Panc1 (cell line): ENCODE data around the gene GFRA1. TPM values are rescaled to one million over a fixed set of nuclear protein-coding genes. Genes with fewer than 3 reads are reported as not detected.

Source experiments
- ATAC-seq: fragments of 200-7000 bp; cut with Tn5 transposase; 2 replicates; pipeline ENCODE4 v1.9.1; 2020; ENCODE audit warnings: mild to moderate bottlenecking, moderate library complexity
- BruUV-seq: library from RNA; stranded (reverse); fragments of 400-500 nt; replicated peaks from 2 replicates; lab custom pipeline; 2021; lab: Mats Ljungman, UMichigan
- CTCF ChIA-PET: fragments of 300-600 bp; sonication (Branson Sonifier 250); formaldehyde crosslinking; loops from one replicate; lab custom pipeline; 2022; ENCODE audit warnings: antibody characterized with exemption; lab: Charles Lee
- POLR2A ChIA-PET: fragments of 300-600 bp; sonication (Branson Sonifier 250); formaldehyde crosslinking; loops from one replicate; lab custom pipeline; 2022; ENCODE audit warnings: antibody characterized with exemption; lab: Charles Lee
- DNase-seq: peaks from one replicate; pipeline ENCODE4 v3.0.0-alpha.2; 2010; ENCODE audit warnings: low read depth, low spot score
- H3K27ac ChIP-seq: 2 replicates; pipeline ENCODE4 v1.5.1; 2011; ENCODE audit warnings: mild to moderate bottlenecking, low read length, inconsistent platforms
- H3K27me3 ChIP-seq: fragments of 200-500 bp; sonication (Bioruptor generic); 2 replicates; pipeline ENCODE4 v1.6.0; 2014; ENCODE audit warnings: low read length, inconsistent platforms; ENCODE audit not compliant: control insufficient read depth, insufficient read depth
- H3K36me3 ChIP-seq: fragments of 200-500 bp; sonication (Bioruptor generic); 2 replicates; pipeline ENCODE4 v1.5.1; 2014; ENCODE audit warnings: inconsistent platforms, mild to moderate bottlenecking, low read length, moderate library complexity; ENCODE audit not compliant: control insufficient read depth, insufficient read depth
- H3K4me1 ChIP-seq: 2 replicates; pipeline ENCODE4 v1.5.1; 2011; ENCODE audit warnings: inconsistent platforms, mild to moderate bottlenecking, low read length, moderate library complexity; ENCODE audit not compliant: control insufficient read depth, insufficient read depth
- H3K4me3 ChIP-seq, 2 experiments: 2 replicates each; pipeline ENCODE4 v1.5.1; 2011 to 2012; ENCODE audit warnings: low read depth in 2 of 2, low read length in 2 of 2, mild to moderate bottlenecking in 2 of 2, inconsistent platforms in 1 of 2, moderate library complexity in 1 of 2
- H3K9me3 ChIP-seq: fragments of 200-500 bp; sonication (Bioruptor generic); 2 replicates; pipeline ENCODE4 v1.5.1; 2014; ENCODE audit warnings: low read depth, mild to moderate bottlenecking, inconsistent platforms, low read length, moderate library complexity; ENCODE audit not compliant: control insufficient read depth, insufficient read depth
- CTCF ChIP-seq: fragments of 450-650 bp; IDR thresholded peaks from 2 replicates; pipeline ENCODE4 v1.5.1; 2017; ENCODE audit warnings: mild to moderate bottlenecking
- POLR2AphosphoS5 ChIP-seq: IDR thresholded peaks from 2 replicates; pipeline ENCODE4 v1.6.1; 2012; ENCODE audit warnings: mild to moderate bottlenecking, low read depth, low read length, moderate library complexity
- REST ChIP-seq, 2 experiments: IDR thresholded peaks; 2 replicates each; pipeline ENCODE4 v1.6.1; 2011 to 2012; ENCODE audit warnings: low read depth in 2 of 2, control low read depth in 1 of 2, low read length in 1 of 2, mild to moderate bottlenecking in 1 of 2, moderate library complexity in 1 of 2; ENCODE audit not compliant: insufficient read depth in 1 of 2
- SIN3A ChIP-seq: IDR thresholded peaks from 2 replicates; pipeline ENCODE4 v1.6.1; 2012; ENCODE audit warnings: low read depth, mild to moderate bottlenecking, low read length, moderate library complexity, borderline replicate concordance; ENCODE audit not compliant: insufficient read depth
- TCF7L2 ChIP-seq: IDR thresholded peaks from 2 replicates; pipeline ENCODE4 v1.6.1; 2011; ENCODE audit warnings: mild to moderate bottlenecking, low read depth, low read length, inconsistent platforms
- in situ Hi-C: cut with HindIII; loops from 2 replicates; pipeline ENCODE4 v1.10.0; 2016; ENCODE audit warnings: low sequenced_read_pairs, low pct_unique_long_range_greater_than_20kb
- intact Hi-C: fragments of 100-400 bp; cut with micrococcal nuclease; formaldehyde crosslinking; loops from one replicate; pipeline ENCODE4 v1.10.0; 2022; ENCODE audit not compliant: unreplicated experiment
- total RNA-seq: library from RNA; stranded (reverse); gene quantifications from one replicate; pipeline ENCODE4 v1.2.1, GENCODE V29; 2021; ENCODE audit not compliant: unreplicated experiment

GFRA1 gene
- total RNA-seq, 1 experiment from 2014 or later, result 0.10 TPM

GRCh38 chr10:116247691-116248090 is 25.3 kb downstream of the GFRA1 start:
- CTCF ChIA-PET, result no interaction called here
- ATAC-seq, result no peak
- no peak for DNase-seq

GRCh38 chr10:116246263-116246662 is 26.7 kb downstream of the GFRA1 start:
- Histone ChIP-seq H3K9me3 (no peaks in the 10 kb centered on the region), H3K27ac (no peak overlapping the region), H3K4me1 (no peaks in the 10 kb centered on the region), H3K27me3 (no peaks in the 10 kb centered on the region), H3K36me3 (no peaks in the 10 kb centered on the region), H3K4me3 (no peak overlapping the region)
- in situ Hi-C loops (no loop called here), intact Hi-C loops (no loop called here)
- CTCF ChIA-PET, result no interaction called here
- TF ChIP-seq SIN3A (no peak), TCF7L2 (no peak), POLR2AphosphoS5 (no peak), CTCF (no peak), REST (IDR thresholded peaks at IDR 0.05; ENCODE audit: insufficient read depth in 1 of 2, low read depth in 2 of 2, low read length in 1 of 2) (no peak)
- no peak for DNase-seq
- POLR2A ChIA-PET, result no interaction called here
- no TSS peak for BruUV-seq
- no peak for ATAC-seq

More at GRCh38 chr10:116247691-116248090, 25.3 kb downstream of the GFRA1 start:
- intact Hi-C loops, result no loop called here
- H3K27me3 ChIP-seq, result no peaks in the 10 kb centered on the region
- no peak overlapping the region for H3K27ac ChIP-seq
- H3K4me3 ChIP-seq, result no peak overlapping the region
- no peak for TF ChIP-seq CTCF
- TF ChIP-seq POLR2AphosphoS5, result no peak
- no peak for TF ChIP-seq SIN3A
- no peak for TF ChIP-seq TCF7L2
- no peak for TF ChIP-seq REST (IDR thresholded peaks at IDR 0.05; ENCODE audit: insufficient read depth in 1 of 2, low read depth in 2 of 2, low read length in 1 of 2)
- no TSS peak for BruUV-seq
- H3K4me1 ChIP-seq, result no peaks in the 10 kb centered on the region
- POLR2A ChIA-PET, result interaction anchor here (0.6 kb wide), 1 partner anchor 66 kb away, joined by 6 read pairs; no protein-coding TSS in a partner anchor
- H3K9me3 ChIP-seq, result no peaks in the 10 kb centered on the region
- in situ Hi-C loops, result no loop called here
- no peaks in the 10 kb centered on the region for H3K36me3 ChIP-seq
